IMR-90 (cell line): ENCODE data around the gene CCDC92. TPM values are rescaled to one million over a fixed set of nuclear protein-coding genes. Genes with fewer than 3 reads are reported as not detected.

ENCODE experiments used
- ATAC-seq: fragments of 200-7000 bp; cut with Tn5 transposase; 2 replicates; pipeline ENCODE4 v1.9.1; 2020; ENCODE audit warnings: low read depth, mild to moderate bottlenecking, moderate library complexity
- BruUV-seq: library from RNA; stranded (reverse); fragments of 400-500 nt; replicated peaks from 2 replicates; lab custom pipeline; 2021; lab: Mats Ljungman, UMichigan
- CTCF ChIA-PET: fragments of 300-600 bp; formaldehyde crosslinking; extraction: SDS; loops from one replicate; lab custom pipeline; 2021; ENCODE audit warnings: antibody characterized with exemption; lab: Yijun Ruan, JAX
- POLR2A ChIA-PET: fragments of 300-600 bp; sonication (Branson Sonifier 250); formaldehyde crosslinking; loops from one replicate; lab custom pipeline; 2022; ENCODE audit warnings: antibody characterized with exemption; ENCODE audit not compliant: unreplicated experiment; lab: Charles Lee
- DNase-seq: peaks from one replicate; pipeline ENCODE4 v3.0.0; 2013
- H2AFZ ChIP-seq: replicated peaks from 2 replicates; pipeline ENCODE3; 2013; ENCODE audit warnings: low read length, mild to moderate bottlenecking; ENCODE audit not compliant: poor library complexity
- H2AK5ac ChIP-seq: 2 replicates; pipeline ENCODE4 v1.6.1; 2013; ENCODE audit warnings: low read depth, low read length, inconsistent platforms
- H2AK9ac ChIP-seq: replicated peaks from 2 replicates; pipeline ENCODE3; 2013; ENCODE audit warnings: mild to moderate bottlenecking, low read depth, low read length, moderate library complexity; ENCODE audit not compliant: poor library complexity
- H2BK120ac ChIP-seq: 2 replicates; pipeline ENCODE4 v1.6.1; 2013; ENCODE audit warnings: low read depth, low read length, inconsistent platforms
- H2BK15ac ChIP-seq: 3 replicates; pipeline ENCODE4 v1.6.1; 2013; ENCODE audit warnings: low read depth, low read length, inconsistent platforms
- H2BK20ac ChIP-seq: 2 replicates; pipeline ENCODE4 v1.6.1; 2013; ENCODE audit warnings: low read depth, mild to moderate bottlenecking, inconsistent platforms, low read length, moderate library complexity
- H2BK5ac ChIP-seq: 2 replicates; pipeline ENCODE4 v1.6.1; 2013; ENCODE audit warnings: mild to moderate bottlenecking, low read depth, low read length, inconsistent platforms; ENCODE audit not compliant: poor library complexity, severe bottlenecking
- H3K14ac ChIP-seq: replicated peaks from 2 replicates; pipeline ENCODE4 v1.6.1; 2013; ENCODE audit warnings: low read depth, low read length, inconsistent platforms
- H3K18ac ChIP-seq: 2 replicates; pipeline ENCODE4 v1.6.1; 2013; ENCODE audit warnings: low read depth, low read length, control low read depth
- H3K23ac ChIP-seq: 2 replicates; pipeline ENCODE4 v1.6.1; 2013; ENCODE audit warnings: low read depth, low read length, inconsistent platforms
- H3K27ac ChIP-seq: 2 replicates; pipeline ENCODE4 v1.5.1; 2013; ENCODE audit warnings: mild to moderate bottlenecking, control low read depth, low read length; ENCODE audit not compliant: insufficient read depth
- H3K27me3 ChIP-seq: 2 replicates; pipeline ENCODE4 v1.6.1; 2013; ENCODE audit warnings: low read length; ENCODE audit not compliant: control insufficient read depth, insufficient read depth
- H3K36me3 ChIP-seq: 2 replicates; pipeline ENCODE4 v1.6.1; 2013; ENCODE audit warnings: low read length, mixed read lengths; ENCODE audit not compliant: control insufficient read depth, insufficient read depth
- H3K4ac ChIP-seq: 2 replicates; pipeline ENCODE4 v1.6.1; 2013; ENCODE audit warnings: low read depth, low read length, inconsistent platforms
- H3K4me1 ChIP-seq: 2 replicates; pipeline ENCODE4 v1.6.1; 2013; ENCODE audit warnings: low read length, mixed read lengths; ENCODE audit not compliant: control insufficient read depth, insufficient read depth
- H3K4me2 ChIP-seq: 2 replicates; pipeline ENCODE4 v1.6.1; 2013; ENCODE audit warnings: low read depth, mild to moderate bottlenecking, control low read depth, low read length, moderate library complexity
- H3K4me3 ChIP-seq: 2 replicates; pipeline ENCODE4 v1.5.1; 2013; ENCODE audit warnings: low read depth, mild to moderate bottlenecking, control low read depth, low read length, moderate library complexity; ENCODE audit not compliant: insufficient read depth
- H3K56ac ChIP-seq: 2 replicates; pipeline ENCODE4 v1.6.1; 2013; ENCODE audit warnings: low read length, inconsistent platforms; ENCODE audit not compliant: insufficient read depth; ENCODE audit errors: extremely low read depth
- H3K79me1 ChIP-seq, 2 experiments: 2 replicates each; pipeline ENCODE4 v1.6.1; 2013; ENCODE audit warnings: low read length in 2 of 2, inconsistent platforms in 1 of 2, low read depth in 1 of 2
- H3K9ac ChIP-seq: 2 replicates; pipeline ENCODE4 v1.6.1; 2013; ENCODE audit warnings: low read depth, low read length, control low read depth
- H3K9me1 ChIP-seq: 2 replicates; pipeline ENCODE4 v1.6.1; 2013; ENCODE audit warnings: low read length, inconsistent platforms; ENCODE audit not compliant: insufficient read depth
- H3K9me3 ChIP-seq: 2 replicates; pipeline ENCODE4 v1.6.1; 2013; ENCODE audit warnings: low read length; ENCODE audit not compliant: control insufficient read depth, insufficient read depth
- H4K20me1 ChIP-seq: 2 replicates; pipeline ENCODE4 v1.6.1; 2013; ENCODE audit warnings: low read length, inconsistent platforms; ENCODE audit not compliant: insufficient read depth
- H4K5ac ChIP-seq: 2 replicates; pipeline ENCODE4 v1.6.1; 2013; ENCODE audit warnings: mild to moderate bottlenecking, low read depth, low read length, control low read depth
- H4K8ac ChIP-seq, 2 experiments: 2 replicates each; pipeline ENCODE4 v1.6.1; 2013; ENCODE audit warnings: low read depth in 2 of 2, low read length in 2 of 2, control low read depth in 1 of 2, inconsistent platforms in 1 of 2
- H4K91ac ChIP-seq: 2 replicates; pipeline ENCODE4 v1.6.1; 2013; ENCODE audit warnings: low read depth, low read length, inconsistent platforms; ENCODE audit not compliant: insufficient read depth
- CHD1 ChIP-seq: IDR thresholded peaks from 2 replicates; pipeline ENCODE4 v1.6.1; 2012; ENCODE audit warnings: low read depth, low read length, improper control_type of control experiment
- CTCF ChIP-seq: conservative IDR thresholded peaks from 2 replicates; pipeline ENCODE4 v1.5.1; 2012; ENCODE audit warnings: mild to moderate bottlenecking, low read depth, low read length, improper control_type of control experiment
- ELK1 ChIP-seq: fragments of 150-350 bp; IDR thresholded peaks from 2 replicates; pipeline ENCODE4 v1.6.1; 2016; ENCODE audit warnings: low read depth, mild to moderate bottlenecking, low read length, moderate library complexity, borderline replicate concordance
- MAZ ChIP-seq: IDR thresholded peaks from 2 replicates; pipeline ENCODE4 v1.6.1; 2012; ENCODE audit warnings: low read depth, mild to moderate bottlenecking, low read length, improper control_type of control experiment, moderate library complexity, borderline replicate concordance
- MXI1 ChIP-seq: IDR thresholded peaks from 2 replicates; pipeline ENCODE4 v1.6.1; 2012; ENCODE audit warnings: low read depth, mild to moderate bottlenecking, low read length, moderate library complexity, borderline replicate concordance
- POLR2A ChIP-seq: IDR thresholded peaks from 2 replicates; pipeline ENCODE4 v1.6.1; 2012; ENCODE audit warnings: mild to moderate bottlenecking, low read depth, low read length
- RAD21 ChIP-seq: IDR thresholded peaks from 2 replicates; pipeline ENCODE4 v1.6.1; 2012; ENCODE audit warnings: low read length, improper control_type of control experiment
- RCOR1 ChIP-seq: IDR thresholded peaks from 2 replicates; pipeline ENCODE4 v1.6.1; 2012; ENCODE audit warnings: mild to moderate bottlenecking, low read length, improper control_type of control experiment; ENCODE audit not compliant: insufficient replicate concordance
- RFX5 ChIP-seq: IDR thresholded peaks from 2 replicates; pipeline ENCODE4 v1.8.0; 2012; ENCODE audit warnings: low read depth, mild to moderate bottlenecking, low read length, moderate library complexity
- WGBS, 2 experiments: methylation state at CpG; one replicate each; pipeline versions ENCODE4 v1.1.5 to v1.1.7; 2013; ENCODE audit warnings: missing lambda C conversion rate in 2 of 2; ENCODE audit not compliant: insufficient read length in 1 of 2; ENCODE audit errors: extremely low coverage in 2 of 2; 5-methylcytosine and 5-hydroxymethylcytosine counted together
- dilution Hi-C: fragments of 300-500 bp; cut with HindIII; formaldehyde crosslinking; loops from one replicate; pipeline ENCODE4 v1.14.3; 2018; ENCODE audit warnings: low sequenced_read_pairs; ENCODE audit not compliant: unreplicated experiment
- in situ Hi-C: fragments of 300-500 bp; cut with MboI; formaldehyde crosslinking; loops from 3 replicates; pipeline ENCODE4 v1.14.3; 2019; ENCODE audit warnings: low sequenced_read_pairs, inconsistent platforms, mixed read lengths
- intact Hi-C: fragments of 100-400 bp; cut with micrococcal nuclease; formaldehyde crosslinking; loops from 2 replicates; pipeline ENCODE4 v1.10.0; 2022
- polyA plus RNA-seq, 3 experiments: library from polyadenylated mRNA; depleted of rRNA; stranded (reverse); fragments of >200 nt; gene quantifications; 2 replicates each; pipeline ENCODE4 v1.2.3, GENCODE V29; 2012; ENCODE audit warnings: low replicate concordance in 1 of 3
- total RNA-seq: library from RNA; depleted of rRNA; stranded (reverse); fragments of >200 nt; gene quantifications from 2 replicates; pipeline ENCODE4 v1.2.3, GENCODE V29; 2012

Gene CCDC92
- total and polyA plus RNA-seq, 2 of the 4 experiments (the other 2 are of a cell fraction): 5.7 to 55.5 TPM

- H4K5ac ChIP-seq: no peak overlapping the region
- no peak overlapping the region for H3K27ac ChIP-seq
- H3K4me3 ChIP-seq: no peak overlapping the region
- ATAC-seq (no peak), DNase-seq (no peak)
- peaks cover 29 to 66% of the 10 kb centered on the region in 2 experiments for H3K79me1 ChIP-seq
- intact Hi-C loops (no loop called here), in situ Hi-C loops (no loop called here), dilution Hi-C loops (no loop called here)
- H3K9me1 ChIP-seq: peaks cover 6% of the 10 kb centered on the region
- no peak overlapping the region for H3K4ac ChIP-seq
- H3K4me2 ChIP-seq: no peak overlapping the region
- H2BK120ac ChIP-seq: no peak overlapping the region
- H3K9me3 ChIP-seq: no peaks in the 10 kb centered on the region
- H4K8ac ChIP-seq: no peak overlapping the region
- H3K14ac ChIP-seq: no peak overlapping the region
- no peak for TF ChIP-seq POLR2A
- no peak for TF ChIP-seq CTCF
- TF ChIP-seq RCOR1: no peak
- TF ChIP-seq MAZ: no peak
- no peak for TF ChIP-seq RFX5
- no peak for TF ChIP-seq CHD1
- TF ChIP-seq MXI1: no peak
- no peak for TF ChIP-seq ELK1
- no peak for TF ChIP-seq RAD21
- no peak overlapping the region for H2BK15ac ChIP-seq
- no peak overlapping the region for H2BK20ac ChIP-seq
- no peak overlapping the region for H2AFZ ChIP-seq
- no TSS peak for BruUV-seq
- H3K9ac ChIP-seq: no peak overlapping the region
- no peaks in the 10 kb centered on the region for H3K4me1 ChIP-seq
- H3K56ac ChIP-seq: no peak overlapping the region
- H2BK5ac ChIP-seq: no peak overlapping the region
- POLR2A ChIA-PET: no interaction called here
- peaks cover 3% of the 10 kb centered on the region; the same call in 1 of the 2 replicates for H4K20me1 ChIP-seq
- H3K23ac ChIP-seq: no peak overlapping the region
- WGBS, 2 experiments: 88% methylated on average over 4 of the region's 9 CpGs; no CpG with 5 or more reads in 1 of the 2 experiments
- H4K91ac ChIP-seq: no peak overlapping the region
- H3K18ac ChIP-seq: no peak overlapping the region
- no peaks in the 10 kb centered on the region for H3K36me3 ChIP-seq
- CTCF ChIA-PET: no interaction called here
- H2AK5ac ChIP-seq: no peak overlapping the region
- H3K27me3 ChIP-seq: no peaks in the 10 kb centered on the region
- H2AK9ac ChIP-seq: no peak overlapping the region
Observed at GRCh38 chr12:123958876-123959275, 13.8 kb downstream of the CCDC92 start.
